ENCODE data around the gene LEAP2. TPM values are rescaled to one million over a fixed set of nuclear protein-coding genes. Genes with fewer than 3 reads are reported as not detected.

Gene LEAP2
- total and polyA plus RNA-seq, 10 of the 15 experiments (the other 5 are each of a cell fraction or from before 2014, with no cell fraction given), result 1.9 to 8.8 (median 2.3) TPM

DNA sequence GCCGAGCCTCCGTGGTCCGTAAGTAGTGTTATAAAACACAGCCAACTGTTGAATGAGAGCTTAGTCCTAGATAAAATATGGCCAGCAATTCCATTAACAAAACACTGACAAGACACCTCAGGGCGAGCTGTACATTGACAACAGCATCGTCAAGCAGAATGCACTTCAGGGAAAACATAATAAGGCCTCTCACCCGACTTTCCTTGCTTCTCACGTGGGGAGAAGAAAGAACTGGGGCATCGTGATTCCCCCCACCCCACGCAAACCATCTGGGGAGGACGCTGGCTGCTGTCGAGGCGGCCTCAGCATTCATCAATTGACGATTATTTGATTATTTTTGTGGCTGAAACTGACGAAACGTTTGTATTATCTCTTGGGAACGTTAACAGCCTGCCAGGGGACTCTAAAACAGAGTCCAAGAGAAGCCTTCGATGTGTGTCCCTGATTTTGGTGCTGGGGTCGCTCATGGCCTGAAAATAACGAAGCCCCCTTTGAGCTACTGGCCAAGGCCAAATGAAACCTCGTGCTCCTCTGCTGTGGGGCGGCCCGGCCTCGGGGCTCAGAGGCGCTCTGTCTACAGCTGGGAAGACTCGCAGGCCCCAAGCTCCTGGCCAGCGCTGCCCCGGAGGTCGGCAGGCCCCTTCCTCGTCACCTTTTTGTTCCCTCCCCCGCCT, 7.7 kb upstream of the LEAP2 start:
- Histone ChIP-seq H3K4me2 (ENCODE audit: control insufficient read depth, insufficient read depth) (peak overlapping the region; percentile 78), H3K36me3 (ENCODE audit: control insufficient read depth in 2 of 2, insufficient read depth in 2 of 2, low read length in 1 of 2) (peaks cover 1 to 12% of the 10 kb centered on the region in 2 experiments; a peak in 2 of 4 replicates), H2AFZ (ENCODE audit: control insufficient read depth, low read depth, low read length) (peak overlapping the region; percentile 82), H3K79me2 (ENCODE audit: control insufficient read depth, insufficient read depth, low read length) (peaks cover 19% of the 10 kb centered on the region), H4K20me1 (ENCODE audit: control insufficient read depth, insufficient read depth) (no peaks in the 10 kb centered on the region), H3K27me3 (replicated peaks in 1 of 2; ENCODE audit: control insufficient read depth in 2 of 2, insufficient read depth in 2 of 2, low read length in 1 of 2) (no peaks in the 10 kb centered on the region), H3K4me1 (ENCODE audit: control insufficient read depth, insufficient read depth, low read length) (peaks cover 3% of the 10 kb centered on the region), H3K9ac (ENCODE audit: control insufficient read depth, insufficient read depth, low read length) (peak overlapping the region; percentile 92), H3K27ac (ENCODE audit: control insufficient read depth, insufficient read depth) (peak overlapping the region; percentile 78), H3K4me3 (peak overlapping the region; percentile 85), H3K9me3 (replicated peaks; ENCODE audit: control insufficient read depth, insufficient read depth, low read length) (no peaks in the 10 kb centered on the region)
- intact Hi-C loops (cut with micrococcal nuclease; ENCODE audit: unreplicated experiment) (loop anchor here (2.0 to 5.0 kb wide), 2 partner anchors 35 to 204 kb away; partner anchors contain the start of gene SHROOM1), in situ Hi-C loops (cut with MboI) (no loop called here)
- ChIA-PET SMC1A (ENCODE audit: uncharacterized antibody, unreplicated experiment) (interaction anchor here (0.5 to 2.1 kb wide), 13 partner anchors 17 to 450 kb away, joined by 3 to 7 read pairs (median 4); partner anchors contain the start of gene SHROOM1), RAD21 (ENCODE audit: unreplicated experiment) (interaction anchor here (0.6 to 1.5 kb wide), 7 partner anchors 17 to 479 kb away, joined by 3 to 6 read pairs (median 3); no protein-coding TSS in a partner anchor), CTCF (interaction anchor here (0.7 to 7.2 kb wide), 11 partner anchors 18 to 686 kb away, joined by 3 to 46 read pairs (median 3); partner anchors contain the start of gene SHROOM1), POLR2A (interaction anchor here (0.6 to 0.9 kb wide), 2 partner anchors 35 to 128 kb away, joined by 3 read pairs; partner anchors contain the start of gene SHROOM1)
- FAIRE-seq, result no peak
- WGBS (ENCODE audit: insufficient coverage, insufficient replicate concordance, low lambda C conversion rate, missing lambda C conversion rate), result 44% methylated on average over 30 of the region's 30 CpGs
- TSS peak; percentile 93 for BruUV-seq (replicated peaks)
- peak; percentile 60 for ATAC-seq
- DNase-seq (ENCODE audit: low read depth, low spot score), result no peak
- no peak for TF ChIP-seq TAF1 (IDR thresholded peaks at IDR 0.05; ENCODE audit: borderline replicate concordance, low read depth, low read length)
- TF ChIP-seq, protein P1, sequence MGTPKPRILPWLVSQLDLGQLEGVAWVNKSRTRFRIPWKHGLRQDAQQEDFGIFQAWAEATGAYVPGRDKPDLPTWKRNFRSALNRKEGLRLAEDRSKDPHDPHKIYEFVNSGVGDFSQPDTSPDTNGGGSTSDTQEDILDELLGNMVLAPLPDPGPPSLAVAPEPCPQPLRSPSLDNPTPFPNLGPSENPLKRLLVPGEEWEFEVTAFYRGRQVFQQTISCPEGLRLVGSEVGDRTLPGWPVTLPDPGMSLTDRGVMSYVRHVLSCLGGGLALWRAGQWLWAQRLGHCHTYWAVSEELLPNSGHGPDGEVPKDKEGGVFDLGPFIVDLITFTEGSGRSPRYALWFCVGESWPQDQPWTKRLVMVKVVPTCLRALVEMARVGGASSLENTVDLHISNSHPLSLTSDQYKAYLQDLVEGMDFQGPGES (IDR thresholded peaks at IDR 0.05), result no peak
- no peak for TF ChIP-seq EED (IDR thresholded peaks at IDR 0.05; ENCODE audit: low read depth)
- TF ChIP-seq RBBP5 (conservative IDR thresholded peaks at IDR 0.05), result no peak
- no peak for TF ChIP-seq ZSCAN29 (IDR thresholded peaks at IDR 0.05)
- peak; percentile 55; the same call in 1 of the 2 replicates for TF ChIP-seq GATAD2B (conservative IDR thresholded peaks at IDR 0.05; ENCODE audit: low read depth)
- TF ChIP-seq RB1 (IDR thresholded peaks at IDR 0.05; ENCODE audit: borderline replicate concordance), result no peak; the same call in 1 of the 2 replicates
- no peak for TF ChIP-seq EP300 (IDR thresholded peaks at IDR 0.05; ENCODE audit: borderline replicate concordance in 1 of 2, control insufficient read depth in 1 of 2, low read depth in 2 of 2, low read length in 2 of 2)
- TF ChIP-seq, protein P2, sequence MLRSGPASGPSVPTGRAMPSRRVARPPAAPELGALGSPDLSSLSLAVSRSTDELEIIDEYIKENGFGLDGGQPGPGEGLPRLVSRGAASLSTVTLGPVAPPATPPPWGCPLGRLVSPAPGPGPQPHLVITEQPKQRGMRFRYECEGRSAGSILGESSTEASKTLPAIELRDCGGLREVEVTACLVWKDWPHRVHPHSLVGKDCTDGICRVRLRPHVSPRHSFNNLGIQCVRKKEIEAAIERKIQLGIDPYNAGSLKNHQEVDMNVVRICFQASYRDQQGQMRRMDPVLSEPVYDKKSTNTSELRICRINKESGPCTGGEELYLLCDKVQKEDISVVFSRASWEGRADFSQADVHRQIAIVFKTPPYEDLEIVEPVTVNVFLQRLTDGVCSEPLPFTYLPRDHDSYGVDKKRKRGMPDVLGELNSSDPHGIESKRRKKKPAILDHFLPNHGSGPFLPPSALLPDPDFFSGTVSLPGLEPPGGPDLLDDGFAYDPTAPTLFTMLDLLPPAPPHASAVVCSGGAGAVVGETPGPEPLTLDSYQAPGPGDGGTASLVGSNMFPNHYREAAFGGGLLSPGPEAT (IDR thresholded peaks at IDR 0.05; ENCODE audit: low read depth), result no peak
- TF ChIP-seq PAX8 (IDR thresholded peaks at IDR 0.05), result no peak
- no peak for TF ChIP-seq POU2F2 (IDR thresholded peaks at IDR 0.05; ENCODE audit: borderline replicate concordance, low read depth, low read length)
- TF ChIP-seq YY1 (IDR thresholded peaks at IDR 0.05; ENCODE audit: low read depth, low read length), result no peak
- TF ChIP-seq, protein P3, sequence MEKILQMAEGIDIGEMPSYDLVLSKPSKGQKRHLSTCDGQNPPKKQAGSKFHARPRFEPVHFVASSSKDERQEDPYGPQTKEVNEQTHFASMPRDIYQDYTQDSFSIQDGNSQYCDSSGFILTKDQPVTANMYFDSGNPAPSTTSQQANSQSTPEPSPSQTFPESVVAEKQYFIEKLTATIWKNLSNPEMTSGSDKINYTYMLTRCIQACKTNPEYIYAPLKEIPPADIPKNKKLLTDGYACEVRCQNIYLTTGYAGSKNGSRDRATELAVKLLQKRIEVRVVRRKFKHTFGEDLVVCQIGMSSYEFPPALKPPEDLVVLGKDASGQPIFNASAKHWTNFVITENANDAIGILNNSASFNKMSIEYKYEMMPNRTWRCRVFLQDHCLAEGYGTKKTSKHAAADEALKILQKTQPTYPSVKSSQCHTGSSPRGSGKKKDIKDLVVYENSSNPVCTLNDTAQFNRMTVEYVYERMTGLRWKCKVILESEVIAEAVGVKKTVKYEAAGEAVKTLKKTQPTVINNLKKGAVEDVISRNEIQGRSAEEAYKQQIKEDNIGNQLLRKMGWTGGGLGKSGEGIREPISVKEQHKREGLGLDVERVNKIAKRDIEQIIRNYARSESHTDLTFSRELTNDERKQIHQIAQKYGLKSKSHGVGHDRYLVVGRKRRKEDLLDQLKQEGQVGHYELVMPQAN (conservative IDR thresholded peaks at IDR 0.05), result peak; percentile 30; the same call in 1 of the 2 replicates
- no peak for TF ChIP-seq ASH2L (IDR thresholded peaks at IDR 0.05; ENCODE audit: borderline replicate concordance, low read depth)
- no peak for TF ChIP-seq HDAC6 (IDR thresholded peaks at IDR 0.05; ENCODE audit: unreplicated experiment)
- no peak for TF ChIP-seq ETV6 (conservative IDR thresholded peaks at IDR 0.05 in 1 of 2, IDR thresholded peaks at IDR 0.05 in 1 of 2; ENCODE audit: borderline replicate concordance in 1 of 2, low read depth in 1 of 2)
- TF ChIP-seq NR2C2 (IDR thresholded peaks at IDR 0.05; ENCODE audit: borderline replicate concordance, control insufficient read depth, insufficient read length, low read depth), result no peak
- no peak for TF ChIP-seq RFX5 (IDR thresholded peaks at IDR 0.05; ENCODE audit: low read depth, low read length)
- TF ChIP-seq TCF12 (IDR thresholded peaks at IDR 0.05; ENCODE audit: low read depth, low read length), result no peak

All from GM12878 (cell line).